Mucosa of gallbladder (tissue), 1 donor: ENCODE results near the gene ZNF585A. TPM values are rescaled to one million over a fixed set of nuclear protein-coding genes. Genes with fewer than 3 reads are reported as not detected.

ENCODE experiments used
- total RNA-seq: library from RNA; stranded (reverse); gene quantifications from one replicate; pipeline ENCODE4 v1.2.1, GENCODE V29; 2021
- donor health status: DM: no; HTN: no; CAD: no.

ZNF585A gene
- total RNA-seq, 1 donor from 2014 or later, result 10.0 TPM

Other genes starting within 250 kb of the ZNF585A start
- gene ZNF420, start 94.3 kb downstream of the ZNF585A start, total RNA-seq, result 13.8 TPM
- 23.8 TPM for gene ZNF585B, start 37.8 kb upstream of the ZNF585A start, total RNA-seq
- 10.4 TPM for gene ZNF383, start 45.5 kb upstream of the ZNF585A start, total RNA-seq
- 5.9 TPM for gene ZNF527, start 198.4 kb upstream of the ZNF585A start, total RNA-seq